Neural crest cell (in vitro differentiated cells): ENCODE measurements around the gene KRT12. TPM values are rescaled to one million over a fixed set of nuclear protein-coding genes. Genes with fewer than 3 reads are reported as not detected.
A peak's percentile ranks its signal among the peaks of the same experiment; 100 is the strongest.

Source experiments
- DNase-seq: peaks from one replicate; pipeline ENCODE4 v3.0.0; 2021; ENCODE audit warnings: low read depth, mixed read lengths, low spot score
- H3K27ac Mint-ChIP-seq: one replicate; pipeline ENCODE4 v1.8.0; 2021; ENCODE audit warnings: mild to moderate bottlenecking, mixed read lengths; ENCODE audit not compliant: unreplicated experiment
- H3K27me3 Mint-ChIP-seq: 2 replicates; pipeline ENCODE4 v1.8.0; 2021; ENCODE audit warnings: low read depth, mild to moderate bottlenecking, mixed read lengths
- H3K36me3 Mint-ChIP-seq: 2 replicates; pipeline ENCODE4 v1.8.0; 2021; ENCODE audit warnings: low read depth, mild to moderate bottlenecking, mixed read lengths
- H3K4me1 Mint-ChIP-seq: 2 replicates; pipeline ENCODE4 v1.8.0; 2021; ENCODE audit warnings: mixed read lengths
- H3K4me3 Mint-ChIP-seq: one replicate; pipeline ENCODE4 v1.8.0; 2021; ENCODE audit warnings: mild to moderate bottlenecking, mixed read lengths
- H3K9me3 Mint-ChIP-seq: 2 replicates; pipeline ENCODE4 v1.8.0; 2021; ENCODE audit warnings: mixed read lengths
- total RNA-seq: library from RNA; stranded (reverse); gene quantifications from 2 replicates; pipeline ENCODE4 v1.2.1, GENCODE V29; 2021
- TF ChIP-seq, protein P1 (sequence below): fragments of 200-600 bp; sonication (generic); conservative IDR thresholded peaks from 2 replicates; pipeline ENCODE4 v1.5.0; 2021; ENCODE audit warnings: antibody characterized with exemption, mild to moderate bottlenecking

KRT12 gene
- total RNA-seq, 1 donor from 2014 or later, result not detected

DNA sequence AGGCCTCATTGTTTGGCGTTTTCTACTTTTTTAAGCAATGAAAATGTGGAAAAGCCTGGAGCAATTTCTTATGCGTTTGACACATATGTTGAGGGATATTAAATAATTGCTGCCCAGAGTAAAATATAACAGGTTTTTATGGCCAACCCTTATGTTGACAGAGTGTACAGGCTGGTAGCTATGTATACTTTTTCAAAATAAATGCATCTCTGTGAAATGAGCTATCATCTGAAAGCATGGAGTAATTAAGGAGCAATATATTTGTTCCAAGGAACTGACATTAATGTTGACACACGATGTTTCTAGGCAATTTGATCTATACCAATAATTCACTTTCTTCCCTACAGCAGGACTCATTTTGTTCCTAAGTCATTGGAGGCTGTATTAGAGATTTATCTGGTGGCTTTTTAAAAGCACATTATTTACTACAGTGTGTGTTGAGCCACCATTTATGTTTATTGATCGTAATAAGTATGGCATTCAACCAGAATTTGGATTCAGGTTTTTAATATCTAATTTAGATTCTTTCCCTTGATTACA is 30.0 kb upstream of the KRT12 start:
- Mint-ChIP-seq H3K27me3 (peaks cover 25% of the 10 kb centered on the region), H3K4me3 (no peak overlapping the region), H3K4me1 (no peaks in the 10 kb centered on the region), H3K9me3 (no peaks in the 10 kb centered on the region), H3K36me3 (no peaks in the 10 kb centered on the region), H3K27ac (no peak overlapping the region)
- TF ChIP-seq, protein P1, sequence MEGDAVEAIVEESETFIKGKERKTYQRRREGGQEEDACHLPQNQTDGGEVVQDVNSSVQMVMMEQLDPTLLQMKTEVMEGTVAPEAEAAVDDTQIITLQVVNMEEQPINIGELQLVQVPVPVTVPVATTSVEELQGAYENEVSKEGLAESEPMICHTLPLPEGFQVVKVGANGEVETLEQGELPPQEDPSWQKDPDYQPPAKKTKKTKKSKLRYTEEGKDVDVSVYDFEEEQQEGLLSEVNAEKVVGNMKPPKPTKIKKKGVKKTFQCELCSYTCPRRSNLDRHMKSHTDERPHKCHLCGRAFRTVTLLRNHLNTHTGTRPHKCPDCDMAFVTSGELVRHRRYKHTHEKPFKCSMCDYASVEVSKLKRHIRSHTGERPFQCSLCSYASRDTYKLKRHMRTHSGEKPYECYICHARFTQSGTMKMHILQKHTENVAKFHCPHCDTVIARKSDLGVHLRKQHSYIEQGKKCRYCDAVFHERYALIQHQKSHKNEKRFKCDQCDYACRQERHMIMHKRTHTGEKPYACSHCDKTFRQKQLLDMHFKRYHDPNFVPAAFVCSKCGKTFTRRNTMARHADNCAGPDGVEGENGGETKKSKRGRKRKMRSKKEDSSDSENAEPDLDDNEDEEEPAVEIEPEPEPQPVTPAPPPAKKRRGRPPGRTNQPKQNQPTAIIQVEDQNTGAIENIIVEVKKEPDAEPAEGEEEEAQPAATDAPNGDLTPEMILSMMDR, result no peak
- DNase-seq, result no peak

DNA sequence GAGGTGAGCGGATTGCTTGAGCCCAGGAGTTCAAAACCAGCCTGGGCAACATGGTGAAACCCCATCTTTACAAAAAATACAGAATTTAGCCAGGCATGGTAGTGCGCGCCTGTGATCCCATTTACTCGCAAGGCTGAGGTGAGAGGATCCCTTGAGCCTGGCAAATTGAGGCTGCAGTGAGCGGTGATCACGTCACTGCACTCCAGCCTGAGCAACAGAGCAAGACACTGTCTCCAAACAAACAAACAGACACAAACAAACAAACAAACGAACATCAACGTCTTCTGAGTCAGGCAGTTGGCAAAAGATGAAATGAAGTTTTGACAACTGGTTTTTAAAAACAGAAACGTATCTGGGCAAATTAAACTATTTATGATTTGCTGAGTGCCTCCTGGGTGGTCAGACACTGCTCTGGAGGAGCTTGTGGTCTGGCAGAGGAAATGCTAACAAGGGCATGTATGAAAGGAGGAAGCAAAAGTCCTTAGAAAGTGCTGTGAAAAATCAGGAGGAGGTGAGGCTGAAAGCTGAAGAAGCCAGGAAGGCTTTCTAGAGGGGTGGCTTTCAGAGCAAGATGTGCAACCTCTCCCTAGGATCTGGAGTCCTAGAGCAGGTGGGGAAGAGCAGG is 28.2 kb upstream of the KRT12 start:
- Mint-ChIP-seq H3K27me3 (peaks cover 25% of the 10 kb centered on the region), H3K4me1 (no peaks in the 10 kb centered on the region), H3K9me3 (no peaks in the 10 kb centered on the region), H3K27ac (no peak overlapping the region), H3K36me3 (no peaks in the 10 kb centered on the region), H3K4me3 (no peak overlapping the region)
- DNase-seq, result no peak
- TF ChIP-seq, protein P1, result no peak

DNA sequence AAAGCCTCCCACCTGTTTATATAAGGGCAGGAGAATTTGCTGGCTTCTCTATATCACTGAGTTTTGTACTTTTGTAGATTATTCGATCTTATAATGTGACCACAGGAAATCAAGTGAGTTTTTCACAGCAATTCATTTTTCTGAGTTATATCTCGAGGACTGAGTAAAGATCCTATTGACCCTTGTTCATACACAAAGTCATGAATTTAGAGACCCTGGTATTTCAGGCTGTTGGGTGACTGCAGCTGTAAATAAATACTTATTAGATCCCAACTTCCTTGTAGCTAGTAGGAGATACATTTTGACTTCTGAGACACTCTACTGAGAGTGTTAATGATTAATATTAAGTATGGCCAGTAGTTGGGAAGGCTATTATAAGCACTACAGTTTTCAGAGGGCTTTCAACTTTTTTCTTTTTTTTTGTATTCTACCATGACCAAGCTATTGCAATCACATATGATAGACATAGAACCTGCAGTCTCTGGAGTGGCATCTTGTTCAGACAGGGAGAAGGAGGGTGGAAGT is 21.2 kb upstream of the KRT12 start:
- Mint-ChIP-seq H3K4me1 (no peaks in the 10 kb centered on the region), H3K36me3 (no peaks in the 10 kb centered on the region), H3K27me3 (peaks cover 66% of the 10 kb centered on the region), H3K4me3 (no peak overlapping the region), H3K27ac (no peak overlapping the region), H3K9me3 (no peaks in the 10 kb centered on the region)
- no peak for DNase-seq
- TF ChIP-seq, protein P1, result no peak

DNA sequence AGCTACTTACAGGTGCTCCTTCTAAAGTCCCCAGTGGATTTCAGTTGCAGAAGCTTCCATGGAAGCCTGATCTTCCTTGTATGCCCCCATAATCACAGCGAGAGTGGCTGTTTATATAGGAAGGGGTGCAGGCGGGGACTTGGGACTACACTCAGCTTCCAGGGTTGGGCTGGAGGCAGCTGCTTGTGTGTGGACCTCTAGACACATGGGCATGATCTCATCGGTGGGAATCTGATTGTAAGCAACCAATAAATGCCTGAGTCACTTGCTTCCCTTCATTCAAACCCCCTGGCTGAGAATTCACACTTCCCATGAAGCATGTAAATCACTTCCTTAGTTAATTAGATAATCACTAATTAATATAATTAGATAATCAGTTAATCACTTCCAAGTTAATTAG is 19.1 kb upstream of the KRT12 start:
- H3K36me3 Mint-ChIP-seq, result no peaks in the 10 kb centered on the region
- H3K4me1 Mint-ChIP-seq, result no peaks in the 10 kb centered on the region
- H3K27me3 Mint-ChIP-seq, result peaks cover 57% of the 10 kb centered on the region
- DNase-seq, result no peak
- no peak overlapping the region for H3K27ac Mint-ChIP-seq
- H3K9me3 Mint-ChIP-seq, result no peaks in the 10 kb centered on the region
- H3K4me3 Mint-ChIP-seq, result no peak overlapping the region
- TF ChIP-seq, protein P1, result no peak

DNA sequence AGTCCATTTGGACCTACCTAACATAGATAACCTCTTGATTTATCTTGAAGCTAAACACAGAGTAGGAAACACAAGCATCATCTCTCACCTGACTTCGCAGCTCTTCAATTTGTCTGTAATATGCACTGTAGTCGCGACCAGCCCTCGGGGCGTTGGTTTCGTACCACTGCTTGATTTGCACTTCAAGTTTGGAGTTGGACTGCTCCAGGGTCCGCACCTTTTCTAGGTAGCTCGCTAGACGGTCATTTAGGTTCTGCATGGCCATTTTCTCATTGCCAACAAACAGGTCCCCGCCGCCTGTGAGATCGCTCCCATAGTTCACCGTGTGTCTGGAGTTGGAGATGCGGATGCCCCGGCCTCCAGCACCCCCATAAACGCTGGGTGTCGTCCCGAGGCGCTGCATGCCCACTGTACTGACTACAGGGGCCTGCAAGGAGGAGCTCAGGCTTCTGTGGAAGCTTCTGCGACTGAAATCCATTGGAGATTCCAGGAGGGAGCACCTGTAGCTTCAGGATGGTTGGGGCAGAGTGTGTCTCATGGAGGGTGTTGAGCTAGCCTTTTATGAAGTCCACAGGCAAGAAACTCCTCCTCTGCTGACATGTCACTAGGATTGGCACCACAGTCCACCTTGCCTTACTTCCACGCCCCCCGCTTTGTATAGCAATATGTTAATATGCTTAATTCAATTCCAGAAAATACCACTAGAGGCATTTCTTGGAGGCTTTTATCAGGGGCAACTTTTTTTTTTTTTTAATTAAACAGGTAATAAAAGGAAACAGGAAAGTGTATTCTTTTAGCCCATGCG is 17.9 kb upstream of the KRT12 start, which contains the start of gene KRT20:
TSS of gene KRT20 (minus strand) at position 535 of the 805 bp plus-strand sequence. CDS start at position 478, 57 bp downstream.
- Mint-ChIP-seq H3K4me1 (no peaks in the 10 kb centered on the region), H3K27ac (no peak within 1 kb of the TSS), H3K27me3 (peaks cover 54% of the 10 kb centered on the region), H3K9me3 (no peaks in the 10 kb centered on the region), H3K4me3 (no peak within 1 kb of the TSS), H3K36me3 (no peaks in the 10 kb centered on the region)
- TF ChIP-seq, protein P1, result peak; percentile 44
- DNase-seq, result no peak
